Activated CD4-positive, alpha-beta T cell treated with anti-CD3 and anti-CD28 coated beads for 36 hours (primary cell): ENCODE measurements around the gene UNC5B. TPM values are rescaled to one million over a fixed set of nuclear protein-coding genes. Genes with fewer than 3 reads are reported as not detected.

Source experiments
- ATAC-seq: fragments of 200-7000 bp; cut with Tn5 transposase; one replicate; pipeline ENCODE4 v1.10.0; 2021; ENCODE audit warnings: mild to moderate bottlenecking, moderate library complexity
- CTCF ChIA-PET: fragments of 350-600 bp; sonication (Branson Sonifier 250); formaldehyde crosslinking; loops from one replicate; lab custom pipeline; 2021; ENCODE audit warnings: antibody characterized with exemption; lab: Charles Lee
- POLR2A ChIA-PET: fragments of 350-600 bp; sonication (Branson Sonifier 250); formaldehyde crosslinking; loops from one replicate; lab custom pipeline; 2021; ENCODE audit warnings: antibody characterized with exemption, inconsistent platforms; lab: Charles Lee
- DNase-seq: peaks from one replicate; pipeline ENCODE4 v3.0.0-alpha.2; 2020
- H3K27ac Mint-ChIP-seq: one replicate; pipeline ENCODE4 v1.8.0; 2021; ENCODE audit warnings: mixed read lengths
- H3K27me3 Mint-ChIP-seq: one replicate; pipeline ENCODE4 v1.8.0; 2021; ENCODE audit warnings: mixed read lengths
- H3K36me3 Mint-ChIP-seq: one replicate; pipeline ENCODE4 v1.8.0; 2021; ENCODE audit warnings: low read depth, mixed read lengths
- H3K4me1 Mint-ChIP-seq: one replicate; pipeline ENCODE4 v1.8.0; 2021; ENCODE audit warnings: mixed read lengths
- H3K4me3 Mint-ChIP-seq: one replicate; pipeline ENCODE4 v1.8.0; 2021; ENCODE audit warnings: mild to moderate bottlenecking, moderate library complexity, mixed read lengths
- H3K9me3 Mint-ChIP-seq: one replicate; pipeline ENCODE4 v1.8.0; 2021; ENCODE audit warnings: low read depth, mixed read lengths
- intact Hi-C, 2 experiments: fragments of 100-400 bp; cut with DNase I in 1 of 2; cut with micrococcal nuclease in 1 of 2; formaldehyde crosslinking; loops; one replicate each; pipeline versions ENCODE4 v1.14.2 to v1.15.1; 2022 to 2024; cut with DNase I, micrococcal nuclease
- total RNA-seq, 2 experiments: library from RNA; stranded (reverse); gene quantifications; one replicate each; pipeline ENCODE4 v1.2.3, GENCODE V29; 2021

UNC5B gene
- total RNA-seq, 2 experiments from 2014 or later, result 0.05 to 0.09 TPM

GRCh38 chr10:71235808-71236207 lies 23.4 kb downstream of the UNC5B start:
- Mint-ChIP-seq H3K27me3 (peaks cover 2% of the 10 kb centered on the region), H3K4me1 (no peaks in the 10 kb centered on the region), H3K27ac (no peak overlapping the region), H3K4me3 (no peak overlapping the region), H3K9me3 (no peaks in the 10 kb centered on the region), H3K36me3 (no peaks in the 10 kb centered on the region)
- ChIA-PET CTCF (no interaction called here), POLR2A (no interaction called here)
- intact Hi-C loops, result no loop called here
- DNase-seq (no peak), ATAC-seq (no peak)

GRCh38 chr10:71236286-71236685 lies 23.9 kb downstream of the UNC5B start:
- POLR2A ChIA-PET, result no interaction called here
- Mint-ChIP-seq H3K27ac (no peak overlapping the region), H3K4me3 (no peak overlapping the region), H3K9me3 (no peaks in the 10 kb centered on the region), H3K27me3 (peaks cover 2% of the 10 kb centered on the region), H3K4me1 (no peaks in the 10 kb centered on the region), H3K36me3 (no peaks in the 10 kb centered on the region)
- no peak for DNase-seq
- ATAC-seq, result no peak
- CTCF ChIA-PET, result no interaction called here
- intact Hi-C loops, result no loop called here

- ATAC-seq (no peak), DNase-seq (no peak)
- Mint-ChIP-seq H3K27me3 (peaks cover 2% of the 10 kb centered on the region), H3K9me3 (no peaks in the 10 kb centered on the region), H3K27ac (no peak overlapping the region), H3K36me3 (no peaks in the 10 kb centered on the region), H3K4me3 (no peak overlapping the region), H3K4me1 (no peaks in the 10 kb centered on the region)
- POLR2A ChIA-PET, result no interaction called here
- intact Hi-C loops, result no loop called here
- CTCF ChIA-PET, result no interaction called here
Observed at GRCh38 chr10:71236822-71237682, 24.7 kb downstream of the UNC5B start.

- ChIA-PET POLR2A (no interaction called here), CTCF (no interaction called here)
- DNase-seq (no peak), ATAC-seq (no peak)
- Mint-ChIP-seq H3K4me3 (no peak overlapping the region), H3K4me1 (no peaks in the 10 kb centered on the region), H3K27ac (no peak overlapping the region), H3K27me3 (no peaks in the 10 kb centered on the region), H3K36me3 (no peaks in the 10 kb centered on the region), H3K9me3 (no peaks in the 10 kb centered on the region)
- intact Hi-C loops, result no loop called here
Observed at GRCh38 chr10:71237843-71238623, 25.7 kb downstream of the UNC5B start.

- ChIA-PET CTCF (no interaction called here), POLR2A (no interaction called here)
- H3K4me1 Mint-ChIP-seq, result no peaks in the 10 kb centered on the region
- intact Hi-C loops, result no loop called here
- DNase-seq, result no peak
- no peaks in the 10 kb centered on the region for H3K36me3 Mint-ChIP-seq
- no peaks in the 10 kb centered on the region for H3K27me3 Mint-ChIP-seq
- no peak for ATAC-seq
- no peak overlapping the region for H3K27ac Mint-ChIP-seq
- no peak overlapping the region for H3K4me3 Mint-ChIP-seq
- H3K9me3 Mint-ChIP-seq, result no peaks in the 10 kb centered on the region
Observed at GRCh38 chr10:71238626-71239025, 26.3 kb downstream of the UNC5B start.

GRCh38 chr10:71239131-71239915 lies 27.0 kb downstream of the UNC5B start:
- Mint-ChIP-seq H3K4me3 (no peak overlapping the region), H3K4me1 (no peaks in the 10 kb centered on the region), H3K36me3 (no peaks in the 10 kb centered on the region), H3K27ac (no peak overlapping the region), H3K27me3 (no peaks in the 10 kb centered on the region), H3K9me3 (no peaks in the 10 kb centered on the region)
- no peak for ATAC-seq
- no peak for DNase-seq
- intact Hi-C loops, result no loop called here
- ChIA-PET CTCF (no interaction called here), POLR2A (no interaction called here)

GRCh38 chr10:71239946-71240795 lies 27.8 kb downstream of the UNC5B start:
- ATAC-seq, result no peak
- ChIA-PET CTCF (no interaction called here), POLR2A (no interaction called here)
- Mint-ChIP-seq H3K27me3 (no peaks in the 10 kb centered on the region), H3K4me3 (no peak overlapping the region), H3K27ac (no peak overlapping the region), H3K36me3 (no peaks in the 10 kb centered on the region), H3K4me1 (no peaks in the 10 kb centered on the region), H3K9me3 (no peaks in the 10 kb centered on the region)
- intact Hi-C loops, result no loop called here
- DNase-seq, result no peak

GRCh38 chr10:71241114-71241829 lies 28.9 kb downstream of the UNC5B start:
- POLR2A ChIA-PET, result no interaction called here
- Mint-ChIP-seq H3K27me3 (no peaks in the 10 kb centered on the region), H3K27ac (no peak overlapping the region), H3K4me1 (no peaks in the 10 kb centered on the region), H3K9me3 (no peaks in the 10 kb centered on the region), H3K36me3 (no peaks in the 10 kb centered on the region), H3K4me3 (no peak overlapping the region)
- DNase-seq (no peak), ATAC-seq (no peak)
- intact Hi-C loops, result no loop called here
- CTCF ChIA-PET, result no interaction called here

- no peaks in the 10 kb centered on the region for H3K9me3 Mint-ChIP-seq
- POLR2A ChIA-PET, result no interaction called here
- no peak overlapping the region for H3K4me3 Mint-ChIP-seq
- CTCF ChIA-PET, result interaction anchor here (0.5 kb wide), 1 partner anchor 33 kb away, joined by 3 read pairs; no protein-coding TSS in a partner anchor
- H3K36me3 Mint-ChIP-seq, result no peaks in the 10 kb centered on the region
- H3K27ac Mint-ChIP-seq, result no peak overlapping the region
- H3K4me1 Mint-ChIP-seq, result no peaks in the 10 kb centered on the region
- DNase-seq (no peak), ATAC-seq (no peak)
- intact Hi-C loops, result no loop called here
- no peaks in the 10 kb centered on the region for H3K27me3 Mint-ChIP-seq
Observed at GRCh38 chr10:71241830-71242621, 29.7 kb downstream of the UNC5B start.

- no peak for ATAC-seq
Observed at GRCh38 chr10:71242622-71243009, 30.2 kb downstream of the UNC5B start.

More at GRCh38 chr10:71242622-71243009, 30.2 kb downstream of the UNC5B start:
- H3K27ac Mint-ChIP-seq, result no peak overlapping the region
- no peaks in the 10 kb centered on the region for H3K9me3 Mint-ChIP-seq
- CTCF ChIA-PET, result no interaction called here
- intact Hi-C loops, result no loop called here
- H3K27me3 Mint-ChIP-seq, result no peaks in the 10 kb centered on the region
- DNase-seq, result no peak
- H3K4me1 Mint-ChIP-seq, result no peaks in the 10 kb centered on the region
- no peak overlapping the region for H3K4me3 Mint-ChIP-seq
- H3K36me3 Mint-ChIP-seq, result no peaks in the 10 kb centered on the region
- POLR2A ChIA-PET, result no interaction called here
